ENCODE results near the gene RPS27.

- no peak for TF ChIP-seq CTCF (conservative IDR thresholded peaks at IDR 0.05; ENCODE audit: low read length)
- TF ChIP-seq EZH2phosphoT487 (IDR thresholded peaks at IDR 0.05; ENCODE audit: borderline replicate concordance), result no peak
Observed at GRCh38 chr1:153968408-153968807, 22.2 kb upstream of the RPS27 start.

All from Loucy (cell line).